Motor neuron (in vitro differentiated cells): Measurements from ENCODE around the gene PITPNC1. TPM values are rescaled to one million over a fixed set of nuclear protein-coding genes. Genes with fewer than 3 reads are reported as not detected.
"Not testable (repeated sequence)": the region's sequence is repeated elsewhere in the genome, so short reads cannot be mapped to it uniquely, and the experiment has no call there.

Experiments
- ATAC-seq, 8 experiments: fragments of 200-7000 bp; cut with Tn5 transposase; replicated peaks in 6 of 8; 2 replicates each; pipeline ENCODE4 v1.8.0; 2021; ENCODE audit warnings: mild to moderate bottlenecking in 8 of 8, moderate library complexity in 8 of 8
- H3K27ac ChIP-seq, 2 donors: fragments of 250-450 bp; sonication (Bioruptor Pico); 2 replicates each; pipeline ENCODE4 v1.9.0; 2021; ENCODE audit warnings: antibody characterized with exemption in 2 of 2, mild to moderate bottlenecking in 2 of 2, moderate library complexity in 1 of 2
- H3K4me1 ChIP-seq, 2 donors: fragments of 250-450 bp; sonication (Bioruptor Pico); replicated peaks in 1 of 2; 2 replicates each; pipeline ENCODE4 v1.6.1; 2021; ENCODE audit warnings: antibody characterized with exemption in 2 of 2, mild to moderate bottlenecking in 2 of 2, moderate library complexity in 1 of 2
- H3K4me3 ChIP-seq, 5 donors: fragments of 250-450 bp; sonication (Bioruptor Pico); 2 replicates each; pipeline ENCODE4 v1.9.0; 2021; ENCODE audit warnings: antibody characterized with exemption in 5 of 5, mild to moderate bottlenecking in 5 of 5, moderate library complexity in 4 of 5
- WGBS, 10 experiments: fragments of 450-650 bp; shearing (Covaris generic); methylation state at CpG; one replicate each; pipeline ENCODE4 v1.0.0; 2022; 5-methylcytosine and 5-hydroxymethylcytosine counted together
- in situ Hi-C, 9 experiments: fragments of 400-800 bp; cut with MboI; loops; one replicate each; pipeline ENCODE4 v1.15.0; 2021; ENCODE audit warnings: low sequenced_read_pairs in 9 of 9, low pct_unique_long_range_greater_than_20kb in 2 of 9; ENCODE audit not compliant: unreplicated experiment in 9 of 9
- total RNA-seq, 8 experiments: library from RNA; unstranded; fragments of 300-600 nt; gene quantifications; 2 replicates each; pipeline versions ENCODE4 v1.2.3 to v1.2.4, GENCODE V29; 2022

Gene PITPNC1
- total RNA-seq, 8 experiments from 2014 or later, result 8.8 to 67.0 (median 19.7) TPM

GRCh38 chr17:67503739-67504138 is 126.7 kb downstream of the PITPNC1 start:
- ATAC-seq, result no peak
- Histone ChIP-seq H3K27ac (no peak overlapping the region), H3K4me3 (no peak overlapping the region), H3K4me1 (no peaks in the 10 kb centered on the region)
- 42 to 57% (median 50%) methylated on average over 2 of the region's 2 CpGs; no CpG with 5 or more reads in 5 of the 10 experiments for WGBS, 10 experiments
- in situ Hi-C loops, result no loop called here

GRCh38 chr17:67504182-67504581 is 127.1 kb downstream of the PITPNC1 start:
- WGBS, 10 experiments, result 0 to 68% (median 47%) methylated on average over 1 to 2 of the region's 2 CpGs; no CpG with 5 or more reads in 1 of the 10 experiments
- Histone ChIP-seq H3K27ac (no peak overlapping the region), H3K4me3 (no peak overlapping the region), H3K4me1 (no peaks in the 10 kb centered on the region)
- ATAC-seq, result no peak
- in situ Hi-C loops, result no loop called here

- ATAC-seq, result peak in 2 of 8 experiments; percentile 24 to 52
- in situ Hi-C loops, result no loop called here
- H3K4me3 ChIP-seq, result no peak overlapping the region
- no peaks in the 10 kb centered on the region for H3K4me1 ChIP-seq
- H3K27ac ChIP-seq, result no peak overlapping the region
- 37 to 100% (median 71%) methylated on average over 2 to 8 of the region's 8 CpGs; no CpG with 5 or more reads in 1 of the 10 experiments for WGBS, 10 experiments
Measured at GRCh38 chr17:67506966-67507365, 129.9 kb downstream of the PITPNC1 start.

- 53 to 100% (median 90%) methylated on average over 2 to 8 of the region's 10 CpGs for WGBS, 10 experiments
- H3K4me1 ChIP-seq, result peaks cover 2 to 3% of the 10 kb centered on the region in 2 donors
- in situ Hi-C loops, result no loop called here
- H3K4me3 ChIP-seq, result no peak overlapping the region
- ATAC-seq, result peak in 3 of 8 experiments; percentile 30 to 68 (median 40)
- H3K27ac ChIP-seq, result no peak overlapping the region
Measured at GRCh38 chr17:67509390-67510287, 132.6 kb downstream of the PITPNC1 start.

- in situ Hi-C loops, result no loop called here
- H3K27ac ChIP-seq, result no peak overlapping the region
- H3K4me1 ChIP-seq, result peaks cover 15 to 17% of the 10 kb centered on the region in 2 donors
- no peak overlapping the region for H3K4me3 ChIP-seq
- WGBS, 10 experiments, result 33 to 100% (median 96%) methylated on average over 1 to 3 of the region's 3 CpGs; no CpG with 5 or more reads in 1 of the 10 experiments
- ATAC-seq, result no peak
Measured at GRCh38 chr17:67511012-67511411, 133.9 kb downstream of the PITPNC1 start.

GRCh38 chr17:67511804-67512203 is 134.7 kb downstream of the PITPNC1 start:
- H3K4me1 ChIP-seq, result peaks cover 18 to 20% of the 10 kb centered on the region in 2 donors
- in situ Hi-C loops, result no loop called here
- WGBS, 10 experiments, result 0 to 100% (median 71%) methylated on average over 1 to 2 of the region's 2 CpGs; no CpG with 5 or more reads in 1 of the 10 experiments
- ATAC-seq, result peak in 3 of 8 experiments; percentile 56 to 76 (median 67)
- no peak overlapping the region for H3K4me3 ChIP-seq
- no peak overlapping the region for H3K27ac ChIP-seq

GRCh38 chr17:67514998-67515397 is 137.9 kb downstream of the PITPNC1 start:
- H3K27ac ChIP-seq, result no peak overlapping the region
- peak; percentile 22 to 95 (median 83) for ATAC-seq
- H3K4me3 ChIP-seq, result no peak overlapping the region
- 0 to 56% (median 21%) methylated on average over 2 to 4 of the region's 4 CpGs; no CpG with 5 or more reads in 3 of the 10 experiments for WGBS, 10 experiments
- in situ Hi-C loops, result no loop called here
- H3K4me1 ChIP-seq, result peaks cover 24 to 26% of the 10 kb centered on the region in 2 donors

- peak overlapping the region in 1 of 2 donors; percentile 53 for H3K27ac ChIP-seq
Measured at GRCh38 chr17:67515490-67516083, 138.5 kb downstream of the PITPNC1 start.

GRCh38 chr17:67516571-67516970 is 139.5 kb downstream of the PITPNC1 start:
- WGBS, 10 experiments, result 80 to 100% (median 98%) methylated on average over 1 to 8 of the region's 10 CpGs; no CpG with 5 or more reads in 4 of the 10 experiments
- H3K4me3 ChIP-seq, in situ Hi-C loops, ATAC-seq, H3K27ac ChIP-seq: not testable (repeated sequence)
- peaks cover 36 to 37% of the 10 kb centered on the region in 2 donors for H3K4me1 ChIP-seq

More at GRCh38 chr17:67515490-67516083, 138.5 kb downstream of the PITPNC1 start:
- H3K4me3 ChIP-seq, result no peak overlapping the region
- peaks cover 29 to 30% of the 10 kb centered on the region in 2 donors for H3K4me1 ChIP-seq
- peak in 6 of 8 experiments; percentile 14 to 45 (median 32) for ATAC-seq
- in situ Hi-C loops, result no loop called here
- WGBS, 10 experiments, result 40 to 97% (median 59%) methylated on average over 1 to 10 of the region's 10 CpGs; no CpG with 5 or more reads in 1 of the 10 experiments

GRCh38 chr17:67517325-67517724 is 140.2 kb downstream of the PITPNC1 start:
- H3K4me3 ChIP-seq, result no peak overlapping the region

GRCh38 chr17:67518876-67519275 is 141.8 kb downstream of the PITPNC1 start:
- Histone ChIP-seq H3K4me3 (no peak overlapping the region), H3K27ac (no peak overlapping the region), H3K4me1 (peaks cover 36 to 37% of the 10 kb centered on the region in 2 donors)
- WGBS, 10 experiments, result 55 to 100% (median 96%) methylated on average over 2 to 3 of the region's 3 CpGs; no CpG with 5 or more reads in 3 of the 10 experiments
- in situ Hi-C loops, result no loop called here
- no peak for ATAC-seq

More at GRCh38 chr17:67517325-67517724, 140.2 kb downstream of the PITPNC1 start:
- ATAC-seq, result no peak
- H3K27ac ChIP-seq, result no peak overlapping the region
- 0 to 100% (median 86%) methylated on average over 1 of the region's 1 CpG for WGBS, 10 experiments
- H3K4me1 ChIP-seq, result peaks cover 36 to 37% of the 10 kb centered on the region in 2 donors
- in situ Hi-C loops, result no loop called here

- WGBS, 10 experiments, result 44 to 90% (median 57%) methylated on average over 1 to 5 of the region's 5 CpGs; no CpG with 5 or more reads in 4 of the 10 experiments
- no peak for ATAC-seq
- peaks cover 33% of the 10 kb centered on the region in 2 donors for H3K4me1 ChIP-seq
- in situ Hi-C loops, result no loop called here
- H3K27ac ChIP-seq, result peak overlapping the region in 1 of 2 donors; percentile 12
- H3K4me3 ChIP-seq, result no peak overlapping the region
Measured at GRCh38 chr17:67519801-67520251, 142.7 kb downstream of the PITPNC1 start.
